Karpas-422 (cell line): ENCODE measurements around the gene ROBO2. TPM values are rescaled to one million over a fixed set of nuclear protein-coding genes. Genes with fewer than 3 reads are reported as not detected.

ENCODE experiments used
- DNase-seq: peaks from one replicate; pipeline ENCODE4 v3.0.0-alpha.2; 2015
- H2AFZ ChIP-seq: fragments of 200-600 bp; sonication (generic); 2 replicates; pipeline ENCODE4 v1.6.1; 2014; ENCODE audit warnings: antibody characterized with exemption, low read length, mixed read lengths
- H3K27ac ChIP-seq: fragments of 200-600 bp; sonication (generic); 2 replicates; pipeline ENCODE4 v1.5.1; 2014; ENCODE audit warnings: mild to moderate bottlenecking, low read length, moderate library complexity
- H3K27me3 ChIP-seq: fragments of 200-600 bp; sonication (generic); 2 replicates; pipeline ENCODE4 v1.6.1; 2014; ENCODE audit warnings: low read length, mixed read lengths
- H3K36me3 ChIP-seq: fragments of 200-600 bp; sonication (generic); 2 replicates; pipeline ENCODE4 v1.6.1; 2014; ENCODE audit warnings: low read length, mixed read lengths; ENCODE audit not compliant: insufficient read depth
- H3K4me1 ChIP-seq: fragments of 200-600 bp; sonication (generic); 2 replicates; pipeline ENCODE4 v1.6.1; 2014; ENCODE audit warnings: mild to moderate bottlenecking, low read length, mixed read lengths
- H3K4me2 ChIP-seq: fragments of 200-600 bp; sonication (generic); 2 replicates; pipeline ENCODE4 v1.6.1; 2014; ENCODE audit warnings: low read length, low read depth, mild to moderate bottlenecking; ENCODE audit not compliant: poor library complexity, severe bottlenecking
- H3K4me3 ChIP-seq: fragments of 200-600 bp; sonication (generic); 2 replicates; pipeline ENCODE4 v1.5.1; 2014; ENCODE audit warnings: mild to moderate bottlenecking, antibody characterized with exemption, low read length, mixed read lengths
- H3K79me2 ChIP-seq: fragments of 200-600 bp; sonication (generic); 2 replicates; pipeline ENCODE4 v1.6.1; 2014; ENCODE audit warnings: mild to moderate bottlenecking, low read length, mixed read lengths
- H3K9ac ChIP-seq: fragments of 200-600 bp; sonication (generic); 2 replicates; pipeline ENCODE4 v1.6.0; 2014; ENCODE audit warnings: low read length
- H3K9me2 ChIP-seq: fragments of 200-600 bp; sonication (generic), shearing (Covaris generic); replicated peaks from 2 replicates; pipeline ENCODE4 v1.6.0; 2014; ENCODE audit warnings: mild to moderate bottlenecking, low read length, moderate library complexity; ENCODE audit not compliant: insufficient read depth
- H3K9me3 ChIP-seq: fragments of 300-700, 200-600 bp; sonication (generic); 2 replicates; pipeline ENCODE4 v1.6.1; 2014; ENCODE audit warnings: low read length, mixed read lengths
- H4K20me1 ChIP-seq: fragments of 200-600 bp; sonication (generic); 2 replicates; pipeline ENCODE4 v1.6.1; 2014; ENCODE audit warnings: mild to moderate bottlenecking, antibody characterized with exemption, low read length, low read depth; ENCODE audit not compliant: insufficient read depth
- total RNA-seq: library from RNA; depleted of rRNA; stranded (reverse); fragments of >200 nt; shearing (Covaris generic); gene quantifications from 2 replicates; pipeline ENCODE4 v1.2.3, GENCODE V29; 2014; ENCODE audit warnings: low replicate concordance

ROBO2 gene
- total RNA-seq, 1 experiment from 2014 or later: 262 TPM

GRCh38 chr3:77324105-77324504 is 284.2 kb downstream of the ROBO2 start:
- Histone ChIP-seq H3K79me2 (no peaks in the 10 kb centered on the region), H3K36me3 (no peaks in the 10 kb centered on the region), H3K27me3 (no peaks in the 10 kb centered on the region), H2AFZ (no peak overlapping the region), H3K4me3 (no peak overlapping the region), H3K9me2 (no peaks in the 10 kb centered on the region), H3K9ac (no peak overlapping the region), H4K20me1 (no peaks in the 10 kb centered on the region), H3K27ac (no peak overlapping the region), H3K4me2 (no peak overlapping the region), H3K4me1 (peaks cover 16% of the 10 kb centered on the region), H3K9me3 (no peaks in the 10 kb centered on the region)
- DNase-seq: no peak

DNA sequence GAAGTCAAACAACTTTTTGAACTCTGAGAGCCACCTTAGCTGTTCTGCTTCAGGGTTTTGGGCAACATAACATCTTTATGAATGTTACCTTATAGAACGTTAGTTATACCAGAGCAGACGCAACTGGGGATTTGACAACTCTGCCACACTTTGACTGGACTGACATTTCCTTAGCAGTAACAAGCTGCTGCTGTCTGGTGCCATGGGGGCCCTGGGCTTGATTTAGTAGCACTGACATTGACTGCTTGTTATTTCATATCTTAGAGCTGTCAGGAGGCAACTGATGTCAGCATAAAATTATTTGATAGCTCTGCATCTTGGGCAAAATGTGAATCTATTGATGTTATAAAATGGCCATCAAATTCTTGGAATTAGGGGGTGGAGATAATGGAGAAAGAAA is 285.4 kb downstream of the ROBO2 start:
- H3K27me3 ChIP-seq: no peaks in the 10 kb centered on the region
- H2AFZ ChIP-seq: no peak overlapping the region; the same call in 1 of the 2 replicates
- H3K9me3 ChIP-seq: no peaks in the 10 kb centered on the region
- H3K9ac ChIP-seq: no peak overlapping the region
- H3K36me3 ChIP-seq: no peaks in the 10 kb centered on the region
- no peak overlapping the region for H3K4me2 ChIP-seq
- no peak overlapping the region for H3K27ac ChIP-seq
- H3K4me1 ChIP-seq: peaks cover 12% of the 10 kb centered on the region
- no peaks in the 10 kb centered on the region for H3K79me2 ChIP-seq
- H3K9me2 ChIP-seq: no peaks in the 10 kb centered on the region
- DNase-seq: no peak
- H3K4me3 ChIP-seq: no peak overlapping the region
- no peaks in the 10 kb centered on the region for H4K20me1 ChIP-seq

DNA sequence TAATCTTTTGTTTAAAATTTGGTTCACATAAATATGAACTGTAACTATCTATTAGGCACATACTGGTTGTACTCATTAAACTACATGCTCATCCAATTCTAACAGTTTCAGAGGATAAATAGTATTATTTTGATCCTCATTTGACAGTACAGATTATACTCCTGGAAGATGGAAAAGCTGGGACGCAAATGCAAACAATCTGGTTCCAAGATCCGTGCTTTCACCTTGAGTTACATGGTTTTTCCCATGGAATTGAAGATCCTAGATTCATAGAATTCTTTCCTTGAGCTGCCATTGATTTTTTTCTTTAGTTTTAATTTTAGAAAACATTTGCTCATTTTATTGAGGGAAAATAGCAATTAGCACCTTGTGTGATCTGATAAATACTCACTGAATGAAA is 285.8 kb downstream of the ROBO2 start:
- no peaks in the 10 kb centered on the region for H3K79me2 ChIP-seq
- H3K4me3 ChIP-seq: no peak overlapping the region
- H3K9me2 ChIP-seq: no peaks in the 10 kb centered on the region

GRCh38 chr3:77326586-77326985 is 286.7 kb downstream of the ROBO2 start:
- Histone ChIP-seq H4K20me1 (no peaks in the 10 kb centered on the region), H3K9me2 (no peaks in the 10 kb centered on the region), H3K27me3 (no peaks in the 10 kb centered on the region), H3K4me3 (no peak overlapping the region), H3K4me2 (no peak overlapping the region), H3K9ac (no peak overlapping the region), H3K27ac (no peak overlapping the region), H2AFZ (peak overlapping the region; percentile 14; the same call in 1 of the 2 replicates), H3K4me1 (peaks cover 9% of the 10 kb centered on the region), H3K36me3 (no peaks in the 10 kb centered on the region), H3K79me2 (no peaks in the 10 kb centered on the region), H3K9me3 (no peaks in the 10 kb centered on the region)
- no peak for DNase-seq

More for the DNA sequence above, 285.8 kb downstream of the ROBO2 start:
- Histone ChIP-seq H3K36me3 (no peaks in the 10 kb centered on the region), H3K27me3 (no peaks in the 10 kb centered on the region), H4K20me1 (no peaks in the 10 kb centered on the region), H2AFZ (no peak overlapping the region), H3K4me2 (no peak overlapping the region), H3K9ac (no peak overlapping the region), H3K27ac (no peak overlapping the region), H3K4me1 (peaks cover 9% of the 10 kb centered on the region), H3K9me3 (no peaks in the 10 kb centered on the region)
- no peak for DNase-seq

DNA sequence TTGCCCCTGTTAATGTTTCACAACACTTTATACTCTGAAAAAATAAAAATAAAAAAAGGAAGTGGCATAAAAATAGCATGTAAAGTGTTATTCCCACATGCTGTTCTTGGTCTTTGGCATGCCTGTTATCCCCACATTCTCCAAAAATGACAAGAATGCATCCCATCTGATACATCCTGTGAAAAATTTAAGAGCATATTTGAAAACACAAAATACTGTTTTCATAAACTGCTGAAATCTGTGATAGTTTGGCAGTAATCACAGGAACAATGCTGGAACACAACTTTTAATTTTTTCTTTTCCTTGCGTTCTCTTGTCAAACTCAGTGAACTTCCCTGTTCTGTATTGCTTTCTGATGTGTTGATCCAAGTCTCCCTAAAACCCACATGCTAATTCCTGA is 288.8 kb downstream of the ROBO2 start:
- Histone ChIP-seq H3K9me3 (no peaks in the 10 kb centered on the region), H3K4me1 (peaks cover 9% of the 10 kb centered on the region), H3K36me3 (no peaks in the 10 kb centered on the region), H3K4me2 (no peak overlapping the region), H3K27ac (no peak overlapping the region), H3K79me2 (no peaks in the 10 kb centered on the region), H3K27me3 (no peaks in the 10 kb centered on the region), H2AFZ (0 out of 2 replicates have a peak overlapping the region, but pooled peaks have one; percentile 72), H3K9me2 (no peaks in the 10 kb centered on the region), H4K20me1 (no peaks in the 10 kb centered on the region), H3K9ac (no peak overlapping the region), H3K4me3 (no peak overlapping the region)
- DNase-seq: no peak

- Histone ChIP-seq H4K20me1 (no peaks in the 10 kb centered on the region), H3K27ac (no peak overlapping the region)
These were observed 289.2 kb downstream of the ROBO2 start for GRCh38 chr3:77329116-77329515.

GRCh38 chr3:77338195-77338594 is 298.3 kb downstream of the ROBO2 start:
- no peaks in the 10 kb centered on the region for H4K20me1 ChIP-seq
- no peaks in the 10 kb centered on the region for H3K27me3 ChIP-seq
- H3K4me1 ChIP-seq: no peaks in the 10 kb centered on the region
- H3K79me2 ChIP-seq: no peaks in the 10 kb centered on the region
- H3K4me3 ChIP-seq: no peak overlapping the region
- H3K9me2 ChIP-seq: no peaks in the 10 kb centered on the region
- H3K36me3 ChIP-seq: no peaks in the 10 kb centered on the region
- no peaks in the 10 kb centered on the region for H3K9me3 ChIP-seq
- no peak for DNase-seq
- no peak overlapping the region for H3K9ac ChIP-seq
- no peak overlapping the region for H3K27ac ChIP-seq
- no peak overlapping the region for H2AFZ ChIP-seq
- H3K4me2 ChIP-seq: no peak overlapping the region

More at GRCh38 chr3:77329116-77329515, 289.2 kb downstream of the ROBO2 start:
- Histone ChIP-seq H3K27me3 (no peaks in the 10 kb centered on the region), H3K79me2 (no peaks in the 10 kb centered on the region), H3K9me2 (no peaks in the 10 kb centered on the region), H3K4me3 (no peak overlapping the region), H3K4me1 (peaks cover 9% of the 10 kb centered on the region), H3K9ac (no peak overlapping the region), H3K36me3 (no peaks in the 10 kb centered on the region), H3K4me2 (no peak overlapping the region), H2AFZ (no peak overlapping the region), H3K9me3 (no peaks in the 10 kb centered on the region)
- DNase-seq: no peak

- no peaks in the 10 kb centered on the region for H3K9me2 ChIP-seq
- H3K4me2 ChIP-seq: no peak overlapping the region
- no peak for DNase-seq
- no peak overlapping the region for H2AFZ ChIP-seq
- H3K4me3 ChIP-seq: no peak overlapping the region
- H3K9ac ChIP-seq: no peak overlapping the region
- no peaks in the 10 kb centered on the region for H3K4me1 ChIP-seq
- H3K27ac ChIP-seq: no peak overlapping the region
- H3K9me3 ChIP-seq: no peaks in the 10 kb centered on the region
- no peaks in the 10 kb centered on the region for H3K36me3 ChIP-seq
- H4K20me1 ChIP-seq: no peaks in the 10 kb centered on the region
- H3K79me2 ChIP-seq: no peaks in the 10 kb centered on the region
- H3K27me3 ChIP-seq: no peaks in the 10 kb centered on the region
These were observed 302.1 kb downstream of the ROBO2 start for GRCh38 chr3:77342027-77342426.

- no peak overlapping the region for H3K27ac ChIP-seq
- H2AFZ ChIP-seq: 0 out of 2 replicates have a peak overlapping the region, but pooled peaks have one; percentile 29
- no peak overlapping the region for H3K4me2 ChIP-seq
- no peaks in the 10 kb centered on the region for H4K20me1 ChIP-seq
- no peak for DNase-seq
- peaks cover 4% of the 10 kb centered on the region for H3K4me1 ChIP-seq
- no peak overlapping the region for H3K9ac ChIP-seq
- no peaks in the 10 kb centered on the region for H3K79me2 ChIP-seq
- H3K9me2 ChIP-seq: no peaks in the 10 kb centered on the region
- no peak overlapping the region for H3K4me3 ChIP-seq
- H3K27me3 ChIP-seq: no peaks in the 10 kb centered on the region
- no peaks in the 10 kb centered on the region for H3K9me3 ChIP-seq
- no peaks in the 10 kb centered on the region for H3K36me3 ChIP-seq
These were observed 302.8 kb downstream of the ROBO2 start for GRCh38 chr3:77342688-77343087.
